ENCODE data around the gene RNF2.

The RNF2 gene

GRCh38 chr1:185104083-185104482 is 58.7 kb downstream of the RNF2 start:
- no peak for DNase-seq

- no peak for DNase-seq
Measured at GRCh38 chr1:185105121-185105520, 59.8 kb downstream of the RNF2 start.

DNA sequence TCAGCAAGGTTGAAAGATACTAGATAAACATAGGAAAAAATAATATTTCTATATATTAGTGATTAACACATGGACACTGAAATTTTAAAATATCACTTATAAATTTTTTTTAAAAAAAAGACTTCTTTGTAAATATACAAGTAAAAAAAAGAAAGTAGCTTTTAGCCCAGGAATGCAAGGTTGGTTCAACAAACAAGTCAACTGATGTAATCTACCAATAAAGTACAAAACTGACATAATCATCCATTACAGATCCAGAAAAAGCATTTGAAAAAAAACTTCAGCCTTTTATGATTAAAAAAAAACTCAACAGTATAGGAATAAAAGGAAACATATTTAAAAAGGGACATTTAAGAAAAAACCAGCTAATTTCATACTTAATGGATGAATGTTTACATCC is 63.0 kb downstream of the RNF2 start:
- no peak for DNase-seq

DNA sequence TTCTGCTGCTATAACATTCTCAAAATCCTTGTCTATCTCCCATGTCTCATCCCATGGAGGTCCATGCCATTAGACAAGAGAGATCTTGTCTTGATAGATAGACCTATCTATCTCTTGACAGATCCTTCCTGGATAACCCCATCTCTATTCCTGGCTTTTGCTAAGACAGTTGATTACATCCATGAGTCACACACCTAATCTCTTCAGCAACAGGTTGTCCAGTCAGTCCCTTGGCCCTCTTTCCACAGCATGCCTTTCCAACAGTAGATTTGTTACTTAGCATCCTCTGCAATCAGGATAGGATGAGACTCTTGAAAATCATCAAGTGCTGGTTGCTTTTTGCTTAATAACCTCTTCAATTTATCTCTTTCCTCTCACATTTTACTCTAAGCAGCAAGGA is 64.8 kb downstream of the RNF2 start:
- DNase-seq: no peak

- no peak for DNase-seq
Measured at GRCh38 chr1:185111873-185112272, 66.5 kb downstream of the RNF2 start.

- DNase-seq: no peak
Measured at GRCh38 chr1:185112356-185112755, 67.0 kb downstream of the RNF2 start.

GRCh38 chr1:185129708-185130107 is 84.3 kb downstream of the RNF2 start:
- no peak for DNase-seq

GRCh38 chr1:185132534-185132933 is 87.2 kb downstream of the RNF2 start:
- DNase-seq: no peak

- DNase-seq: no peak
Measured at GRCh38 chr1:185137896-185138545, 92.7 kb downstream of the RNF2 start.

DNA sequence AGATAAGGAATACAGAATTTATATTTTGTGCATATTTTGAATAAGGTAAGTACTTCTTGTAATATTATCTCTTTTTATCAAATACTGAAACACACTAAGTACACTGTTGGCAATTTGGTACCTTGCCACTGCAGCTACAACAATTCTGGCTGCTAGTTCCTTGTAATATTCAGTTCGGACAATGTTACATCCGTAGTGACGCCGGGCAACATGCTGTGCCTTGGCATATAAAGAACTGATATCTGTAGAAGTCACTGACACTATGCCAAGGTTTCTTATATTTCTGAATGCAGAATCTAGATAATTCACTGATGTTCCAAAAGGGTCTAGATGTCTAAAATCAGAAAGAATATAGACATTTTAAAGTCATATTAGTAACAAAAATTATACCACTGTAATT is 93.9 kb downstream of the RNF2 start:
- no peak for DNase-seq

DNA sequence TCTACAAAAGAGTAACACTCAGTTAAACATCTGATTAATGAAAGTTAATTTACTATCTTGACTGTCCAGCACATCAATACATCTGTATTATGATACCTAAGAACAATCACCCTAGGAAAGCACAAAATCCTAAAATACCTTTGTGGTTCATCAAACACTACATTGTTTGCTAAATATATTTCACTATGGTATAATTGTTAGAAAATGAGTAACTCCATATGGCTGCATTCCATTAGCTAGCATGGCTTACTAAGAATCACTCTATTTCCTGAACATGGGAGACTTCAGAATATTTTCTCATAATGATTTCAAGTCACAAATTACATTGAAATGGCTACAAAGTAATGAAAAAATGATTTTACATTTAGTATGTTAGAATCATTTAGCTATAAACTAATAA is 98.9 kb downstream of the RNF2 start:
- DNase-seq: no peak

DNA sequence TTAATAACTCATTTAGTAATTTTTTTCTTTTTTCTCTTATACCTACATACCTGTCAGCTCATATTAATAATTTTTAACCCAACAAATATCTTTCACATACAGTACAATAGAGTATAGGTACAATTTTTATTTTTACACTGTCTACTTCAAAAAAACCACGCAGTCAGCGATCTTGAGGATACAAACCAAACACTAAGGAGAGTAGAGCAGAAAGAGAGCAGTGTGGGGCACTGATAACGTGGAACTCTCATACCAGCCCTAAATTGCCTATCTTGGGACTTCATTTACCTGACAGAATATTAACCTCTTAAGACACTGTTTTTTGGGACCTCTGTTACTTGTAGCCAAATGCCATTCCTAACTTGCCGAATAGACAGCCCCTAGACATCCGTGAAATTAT is 105.9 kb downstream of the RNF2 start:
- no peak for DNase-seq
